Ovary (tissue), 3 donors: ENCODE results near the gene AAR2.

Experiments
- POLR2A ChIP-seq: fragments of 450-650 bp; IDR thresholded peaks from one replicate; pipeline ENCODE4 v1.6.1; 2017; ENCODE audit warnings: antibody characterized with exemption, mild to moderate bottlenecking, moderate library complexity
- TF ChIP-seq, protein P1 (sequence below), 3 donors: fragments of 450-650 bp in 2 of 3; fragments of 200-600 bp in 1 of 3; IDR thresholded peaks; one replicate each; pipeline versions ENCODE4 v1.5.1 to v1.8.0; 2016 to 2022; ENCODE audit warnings: antibody characterized with exemption in 3 of 3, mild to moderate bottlenecking in 1 of 3
- donor health status: DM: no; HTN: no; CAD: no.

DNA sequence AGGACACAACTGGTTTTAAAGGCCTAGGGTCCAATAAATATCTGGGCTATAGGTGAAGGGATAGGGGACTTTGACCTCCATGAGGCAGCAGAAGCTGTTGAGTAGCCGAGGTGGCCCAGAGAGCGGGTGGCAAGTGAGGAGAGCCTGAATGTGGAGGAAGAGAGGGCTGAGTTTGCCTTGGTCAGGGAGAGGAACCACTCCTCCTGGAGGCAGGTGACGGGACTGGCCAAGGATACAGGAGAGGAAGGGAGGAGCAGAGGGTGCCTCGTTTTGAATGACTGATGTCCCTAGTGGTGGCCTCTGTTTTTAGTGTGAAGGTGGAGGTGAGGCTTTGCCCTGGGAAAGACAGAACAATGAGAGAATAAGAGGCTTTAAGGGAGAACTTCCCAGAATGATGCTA is 19.1 kb upstream of the AAR2 start:
- TF ChIP-seq, protein P1, sequence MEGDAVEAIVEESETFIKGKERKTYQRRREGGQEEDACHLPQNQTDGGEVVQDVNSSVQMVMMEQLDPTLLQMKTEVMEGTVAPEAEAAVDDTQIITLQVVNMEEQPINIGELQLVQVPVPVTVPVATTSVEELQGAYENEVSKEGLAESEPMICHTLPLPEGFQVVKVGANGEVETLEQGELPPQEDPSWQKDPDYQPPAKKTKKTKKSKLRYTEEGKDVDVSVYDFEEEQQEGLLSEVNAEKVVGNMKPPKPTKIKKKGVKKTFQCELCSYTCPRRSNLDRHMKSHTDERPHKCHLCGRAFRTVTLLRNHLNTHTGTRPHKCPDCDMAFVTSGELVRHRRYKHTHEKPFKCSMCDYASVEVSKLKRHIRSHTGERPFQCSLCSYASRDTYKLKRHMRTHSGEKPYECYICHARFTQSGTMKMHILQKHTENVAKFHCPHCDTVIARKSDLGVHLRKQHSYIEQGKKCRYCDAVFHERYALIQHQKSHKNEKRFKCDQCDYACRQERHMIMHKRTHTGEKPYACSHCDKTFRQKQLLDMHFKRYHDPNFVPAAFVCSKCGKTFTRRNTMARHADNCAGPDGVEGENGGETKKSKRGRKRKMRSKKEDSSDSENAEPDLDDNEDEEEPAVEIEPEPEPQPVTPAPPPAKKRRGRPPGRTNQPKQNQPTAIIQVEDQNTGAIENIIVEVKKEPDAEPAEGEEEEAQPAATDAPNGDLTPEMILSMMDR (IDR thresholded peaks at IDR 0.05) = no peak
- TF ChIP-seq POLR2A = no peak
